ENCODE data around the gene BRCA1.
"Not testable (repeated sequence)": the region's sequence is repeated elsewhere in the genome, so short reads cannot be mapped to it uniquely, and the experiment has no call there.

Gene BRCA1

DNA sequence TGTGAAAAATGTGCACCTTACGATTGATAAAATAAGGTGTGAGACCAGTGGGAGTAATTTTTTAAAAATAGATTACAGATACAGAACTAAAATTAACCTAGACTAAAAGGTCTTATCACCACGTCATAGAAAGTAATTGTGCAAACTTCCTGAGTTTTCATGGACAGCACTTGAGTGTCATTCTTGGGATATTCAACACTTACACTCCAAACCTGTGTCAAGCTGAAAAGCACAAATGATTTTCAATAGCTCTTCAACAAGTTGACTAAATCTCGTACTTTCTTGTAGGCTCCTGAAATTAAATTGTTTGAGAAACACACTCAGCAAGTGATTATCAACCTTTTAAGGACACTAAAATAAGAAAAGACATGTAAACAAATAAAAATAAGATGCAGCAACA, 20.5 kb downstream of the BRCA1 start:
- no peak for DNase-seq (ENCODE audit: low read depth)
- no peak for TF ChIP-seq CTCF (conservative IDR thresholded peaks at IDR 0.05; ENCODE audit: control insufficient read depth, insufficient read depth, low read depth, low read length)

GRCh38 chr17:43095364-43095763, 29.8 kb downstream of the BRCA1 start:
- H3K4me3 ChIP-seq (ENCODE audit: control insufficient read depth, low read depth, low read length); DNase-seq (ENCODE audit: low read depth): not testable (repeated sequence)

More for the DNA sequence above, 20.5 kb downstream of the BRCA1 start:
- H3K4me3 ChIP-seq (ENCODE audit: control insufficient read depth, low read depth, low read length) = no peak overlapping the region

DNA sequence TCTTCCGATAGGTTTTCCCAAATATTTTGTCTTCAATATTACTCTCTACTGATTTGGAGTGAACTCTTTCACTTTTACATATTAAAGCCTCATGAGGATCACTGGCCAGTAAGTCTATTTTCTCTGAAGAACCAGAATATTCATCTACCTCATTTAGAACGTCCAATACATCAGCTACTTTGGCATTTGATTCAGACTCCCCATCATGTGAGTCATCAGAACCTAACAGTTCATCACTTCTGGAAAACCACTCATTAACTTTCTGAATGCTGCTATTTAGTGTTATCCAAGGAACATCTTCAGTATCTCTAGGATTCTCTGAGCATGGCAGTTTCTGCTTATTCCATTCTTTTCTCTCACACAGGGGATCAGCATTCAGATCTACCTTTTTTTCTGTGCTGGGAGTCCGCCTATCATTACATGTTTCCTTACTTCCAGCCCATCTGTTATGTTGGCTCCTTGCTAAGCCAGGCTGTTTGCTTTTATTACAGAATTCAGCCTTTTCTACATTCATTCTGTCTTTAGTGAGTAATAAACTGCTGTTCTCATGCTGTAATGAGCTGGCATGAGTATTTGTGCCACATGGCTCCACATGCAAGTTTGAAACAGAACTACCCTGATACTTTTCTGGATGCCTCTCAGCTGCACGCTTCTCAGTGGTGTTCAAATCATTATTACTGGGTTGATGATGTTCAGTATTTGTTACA, 30.9 kb downstream of the BRCA1 start:
- TF ChIP-seq CTCF (conservative IDR thresholded peaks at IDR 0.05; ENCODE audit: control insufficient read depth, insufficient read depth, low read depth, low read length) = no peak
- DNase-seq (ENCODE audit: low read depth) = peak; percentile 82
- no peak overlapping the region for H3K4me3 ChIP-seq (ENCODE audit: control insufficient read depth, low read depth, low read length)

DNA sequence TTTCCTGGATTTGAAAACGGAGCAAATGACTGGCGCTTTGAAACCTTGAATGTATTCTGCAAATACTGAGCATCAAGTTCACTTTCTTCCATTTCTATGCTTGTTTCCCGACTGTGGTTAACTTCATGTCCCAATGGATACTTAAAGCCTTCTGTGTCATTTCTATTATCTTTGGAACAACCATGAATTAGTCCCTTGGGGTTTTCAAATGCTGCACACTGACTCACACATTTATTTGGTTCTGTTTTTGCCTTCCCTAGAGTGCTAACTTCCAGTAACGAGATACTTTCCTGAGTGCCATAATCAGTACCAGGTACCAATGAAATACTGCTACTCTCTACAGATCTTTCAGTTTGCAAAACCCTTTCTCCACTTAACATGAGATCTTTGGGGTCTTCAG, 32.3 kb downstream of the BRCA1 start:
- no peak for TF ChIP-seq CTCF (conservative IDR thresholded peaks at IDR 0.05; ENCODE audit: control insufficient read depth, insufficient read depth, low read depth, low read length)
- H3K4me3 ChIP-seq (ENCODE audit: control insufficient read depth, low read depth, low read length) = no peak overlapping the region
- peak; percentile 88 for DNase-seq (ENCODE audit: low read depth)

- TF ChIP-seq CTCF (conservative IDR thresholded peaks at IDR 0.05; ENCODE audit: control insufficient read depth, insufficient read depth, low read depth, low read length) = no peak
- no peak for DNase-seq (ENCODE audit: low read depth)
- H3K4me3 ChIP-seq (ENCODE audit: control insufficient read depth, low read depth, low read length) = no peak overlapping the region
These were observed 35.1 kb downstream of the BRCA1 start for GRCh38 chr17:43090022-43090421.

- peak; percentile 25 for DNase-seq (ENCODE audit: low read depth)
- no peak for TF ChIP-seq CTCF (conservative IDR thresholded peaks at IDR 0.05; ENCODE audit: control insufficient read depth, insufficient read depth, low read depth, low read length)
- no peak overlapping the region for H3K4me3 ChIP-seq (ENCODE audit: control insufficient read depth, low read depth, low read length)
These were observed 39.7 kb downstream of the BRCA1 start for GRCh38 chr17:43085474-43085873.

- TF ChIP-seq CTCF (conservative IDR thresholded peaks at IDR 0.05; ENCODE audit: control insufficient read depth, insufficient read depth, low read depth, low read length) = no peak
These were observed 45.4 kb downstream of the BRCA1 start for GRCh38 chr17:43079641-43080302.

More at GRCh38 chr17:43079641-43080302, 45.4 kb downstream of the BRCA1 start:
- H3K4me3 ChIP-seq (ENCODE audit: control insufficient read depth, low read depth, low read length) = no peak overlapping the region
- no peak for DNase-seq (ENCODE audit: low read depth)

All from fibroblast of mammary gland (primary cell).